PC-3 (cell line): ENCODE results near the gene DNM2. TPM values are rescaled to one million over a fixed set of nuclear protein-coding genes. Genes with fewer than 3 reads are reported as not detected.

Experiments
- ATAC-seq: fragments of 200-7000 bp; cut with Tn5 transposase; 2 replicates; pipeline ENCODE4 v1.9.1; 2020; ENCODE audit warnings: mild to moderate bottlenecking, moderate library complexity
- BruUV-seq: library from RNA; stranded (reverse); fragments of 400-500 nt; replicated peaks from 2 replicates; lab custom pipeline; 2021; lab: Mats Ljungman, UMichigan
- CTCF ChIA-PET: fragments of 300-600 bp; sonication (Branson Sonifier 250); formaldehyde crosslinking; loops from one replicate; lab custom pipeline; 2022; ENCODE audit warnings: antibody characterized with exemption; lab: Charles Lee
- POLR2A ChIA-PET: fragments of 300-600 bp; sonication (Branson Sonifier 250); formaldehyde crosslinking; loops from one replicate; lab custom pipeline; 2022; ENCODE audit warnings: antibody characterized with exemption; ENCODE audit not compliant: unreplicated experiment; lab: Charles Lee
- DNase-seq: peaks from one replicate; pipeline ENCODE4 v3.0.0-alpha.2; 2015
- H2AFZ ChIP-seq: fragments of 300-600 bp; sonication (generic); 2 replicates; pipeline ENCODE4 v1.6.0; 2016; ENCODE audit warnings: antibody characterized with exemption, low read length
- H3F3A ChIP-seq: fragments of 300-600 bp; sonication (generic); one replicate; pipeline ENCODE4 v1.6.0; 2017; ENCODE audit warnings: antibody characterized with exemption, low read length, control low read depth, mild to moderate bottlenecking; ENCODE audit not compliant: unreplicated experiment
- H3K27ac ChIP-seq: fragments of 300-600 bp; sonication (generic); 2 replicates; pipeline ENCODE4 v1.5.1; 2016; ENCODE audit warnings: mild to moderate bottlenecking, low read length
- H3K27me3 ChIP-seq: fragments of 300-600 bp; sonication (generic); 2 replicates; pipeline ENCODE4 v1.6.1; 2016; ENCODE audit warnings: low read length, mixed read lengths
- H3K36me3 ChIP-seq: fragments of 300-600 bp; sonication (generic); 2 replicates; pipeline ENCODE4 v1.6.1; 2016; ENCODE audit warnings: low read depth, mixed run types, low read length, mixed read lengths
- H3K4me1 ChIP-seq: fragments of 300-600 bp; sonication (generic); 2 replicates; pipeline ENCODE4 v1.5.1; 2016; ENCODE audit warnings: low read length; ENCODE audit not compliant: insufficient read depth
- H3K4me2 ChIP-seq: fragments of 300-600 bp; sonication (generic); 2 replicates; pipeline ENCODE4 v1.6.0; 2016; ENCODE audit warnings: low read length
- H3K4me3 ChIP-seq: fragments of 300-600 bp; sonication (generic); 2 replicates; pipeline ENCODE4 v1.5.1; 2016; ENCODE audit warnings: mild to moderate bottlenecking, low read length, mixed read lengths
- H3K79me2 ChIP-seq: fragments of 300-600 bp; sonication (generic); 2 replicates; pipeline ENCODE4 v1.6.1; 2017; ENCODE audit warnings: low read length, mixed read lengths
- H3K9ac ChIP-seq: fragments of 300-600 bp; sonication (generic); 2 replicates; pipeline ENCODE4 v1.6.0; 2016; ENCODE audit warnings: mild to moderate bottlenecking, low read length
- H3K9me2 ChIP-seq: fragments of 300-600 bp; sonication (generic); replicated peaks from 2 replicates; pipeline ENCODE4 v1.6.1; 2016; ENCODE audit warnings: mixed run types, low read length, mixed read lengths
- H3K9me3 ChIP-seq: fragments of 300-600 bp; sonication (generic); 2 replicates; pipeline ENCODE4 v1.6.1; 2016; ENCODE audit warnings: low read length, mixed read lengths
- H4K20me1 ChIP-seq: fragments of 300-600 bp; sonication (generic); 2 replicates; pipeline ENCODE4 v1.6.1; 2016; ENCODE audit warnings: low read length, mixed read lengths
- EZH2 ChIP-seq: fragments of 300-600 bp; sonication (generic); IDR thresholded peaks from one replicate; pipeline ENCODE4 v1.6.1; 2017; ENCODE audit warnings: antibody characterized with exemption, mild to moderate bottlenecking, low read length; ENCODE audit not compliant: unreplicated experiment
- EZH2phosphoT487 ChIP-seq: fragments of 300-600 bp; sonication (generic); IDR thresholded peaks from 2 replicates; pipeline ENCODE4 v1.6.1; 2018; ENCODE audit warnings: mild to moderate bottlenecking, antibody characterized with exemption, low read length, borderline replicate concordance
- intact Hi-C: fragments of 100-400 bp; cut with micrococcal nuclease; formaldehyde crosslinking; loops from 2 replicates; pipeline ENCODE4 v1.9.0; 2023
- total RNA-seq: library from RNA; depleted of rRNA; stranded (reverse); fragments of >200 nt; gene quantifications from 2 replicates; pipeline ENCODE4 v1.2.3, GENCODE V29; 2014
- TF ChIP-seq, protein P1 (sequence below): fragments of 300-600 bp; sonication (generic); conservative IDR thresholded peaks from 2 replicates; pipeline ENCODE4 v1.5.1; 2017; ENCODE audit warnings: antibody characterized with exemption, low read depth, mild to moderate bottlenecking, low read length

The DNM2 gene
- total RNA-seq, 1 experiment from 2014 or later, result 150 TPM

GRCh38 chr19:10718205-10719196 lies 622 bp downstream of the DNM2 start:
- CTCF ChIA-PET, result interaction anchor here (0.5 to 2.6 kb wide), 10 partner anchors 10 to 338 kb away, joined by 3 to 23 read pairs (median 7); partner anchors contain the start of genes TMED1 and TYK2
- H3K27me3 ChIP-seq, result no peaks in the 10 kb centered on the region
- BruUV-seq, result no TSS peak
- H3F3A ChIP-seq, result no peaks in the 10 kb centered on the region
- H3K4me2 ChIP-seq, result peak overlapping the region; percentile 91
- H3K79me2 ChIP-seq, result peaks cover 55% of the 10 kb centered on the region
- no peaks in the 10 kb centered on the region for H3K9me2 ChIP-seq
- intact Hi-C loops, result no loop called here
- peaks cover 15% of the 10 kb centered on the region for H3K4me1 ChIP-seq
- no peaks in the 10 kb centered on the region for H3K9me3 ChIP-seq
- H3K4me3 ChIP-seq, result peak overlapping the region; percentile 81
- peaks cover 36% of the 10 kb centered on the region for H4K20me1 ChIP-seq
- H3K9ac ChIP-seq, result peak overlapping the region; percentile 89
- 0 out of 2 replicates have a peak, but pooled peaks cover 3% of the 10 kb centered on the region for H3K36me3 ChIP-seq
- peak; percentile 52 for DNase-seq
- POLR2A ChIA-PET, result interaction anchor here (0.6 kb wide), 1 partner anchor 52 kb away, joined by 6 read pairs; no protein-coding TSS in a partner anchor
- peak overlapping the region; percentile 76 for H2AFZ ChIP-seq
- H3K27ac ChIP-seq, result peak overlapping the region; percentile 32
- peak; percentile 34 for ATAC-seq
- TF ChIP-seq, protein P1, sequence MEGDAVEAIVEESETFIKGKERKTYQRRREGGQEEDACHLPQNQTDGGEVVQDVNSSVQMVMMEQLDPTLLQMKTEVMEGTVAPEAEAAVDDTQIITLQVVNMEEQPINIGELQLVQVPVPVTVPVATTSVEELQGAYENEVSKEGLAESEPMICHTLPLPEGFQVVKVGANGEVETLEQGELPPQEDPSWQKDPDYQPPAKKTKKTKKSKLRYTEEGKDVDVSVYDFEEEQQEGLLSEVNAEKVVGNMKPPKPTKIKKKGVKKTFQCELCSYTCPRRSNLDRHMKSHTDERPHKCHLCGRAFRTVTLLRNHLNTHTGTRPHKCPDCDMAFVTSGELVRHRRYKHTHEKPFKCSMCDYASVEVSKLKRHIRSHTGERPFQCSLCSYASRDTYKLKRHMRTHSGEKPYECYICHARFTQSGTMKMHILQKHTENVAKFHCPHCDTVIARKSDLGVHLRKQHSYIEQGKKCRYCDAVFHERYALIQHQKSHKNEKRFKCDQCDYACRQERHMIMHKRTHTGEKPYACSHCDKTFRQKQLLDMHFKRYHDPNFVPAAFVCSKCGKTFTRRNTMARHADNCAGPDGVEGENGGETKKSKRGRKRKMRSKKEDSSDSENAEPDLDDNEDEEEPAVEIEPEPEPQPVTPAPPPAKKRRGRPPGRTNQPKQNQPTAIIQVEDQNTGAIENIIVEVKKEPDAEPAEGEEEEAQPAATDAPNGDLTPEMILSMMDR, result no peak
- TF ChIP-seq EZH2 (no peak), EZH2phosphoT487 (no peak; the same call in 1 of the 2 replicates)

DNA sequence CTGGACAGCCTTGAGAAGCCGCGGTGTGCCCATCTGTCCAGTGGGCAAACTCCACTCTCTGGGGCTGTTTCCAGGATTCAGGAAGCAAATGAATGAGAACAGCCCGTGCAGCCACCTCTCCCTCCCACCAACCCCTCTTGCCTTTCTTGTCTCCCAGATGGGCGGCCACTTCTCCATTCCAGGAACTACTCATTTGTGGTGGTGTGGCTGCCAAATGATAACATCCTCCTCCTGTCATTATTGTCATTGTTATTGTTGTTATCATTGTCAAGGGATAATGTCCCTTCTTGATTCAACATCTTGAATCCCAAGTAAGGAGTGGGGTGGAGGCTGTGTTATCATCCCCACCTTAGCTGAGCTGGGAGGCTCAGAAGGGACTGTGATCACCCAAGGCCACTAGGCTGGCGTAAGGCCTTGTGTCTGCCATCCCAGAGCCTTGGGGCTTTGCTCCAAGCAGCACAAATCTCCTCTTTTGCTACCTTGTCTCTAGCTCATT lies 1.6 kb downstream of the DNM2 start:
- CTCF ChIA-PET, result interaction anchor here (2.6 kb wide), 1 partner anchor 51 kb away, joined by 14 read pairs; no protein-coding TSS in a partner anchor
- Histone ChIP-seq H3K9me3 (no peaks in the 10 kb centered on the region), H3K79me2 (peaks cover 65% of the 10 kb centered on the region), H3K9me2 (no peaks in the 10 kb centered on the region), H3K4me3 (peak overlapping the region; percentile 81), H3F3A (no peaks in the 10 kb centered on the region), H3K4me2 (peak overlapping the region; percentile 91), H3K4me1 (peaks cover 15% of the 10 kb centered on the region), H3K9ac (peak overlapping the region; percentile 89), H3K36me3 (0 out of 2 replicates have a peak, but pooled peaks cover 2% of the 10 kb centered on the region), H4K20me1 (peaks cover 41% of the 10 kb centered on the region), H2AFZ (no peak overlapping the region), H3K27ac (no peak overlapping the region), H3K27me3 (no peaks in the 10 kb centered on the region)
- TF ChIP-seq EZH2phosphoT487 (no peak), EZH2 (no peak)
- TF ChIP-seq, protein P1, result no peak
- no peak for ATAC-seq
- POLR2A ChIA-PET, result interaction anchor here (0.6 kb wide), 1 partner anchor 116 kb away, joined by 4 read pairs; the partner anchor contains the start of gene TMED1
- intact Hi-C loops, result no loop called here
- BruUV-seq, result TSS peak; percentile 33
- DNase-seq, result no peak
